Gastrocnemius medialis (tissue), 4 donors: ENCODE results near the gene RITA1.

Experiments used
- CTCF ChIP-seq, 5 experiments: fragments of 450-650 bp in 3 of 5; fragments of 200-600 bp in 2 of 5; sonication (generic) in 2 of 5; IDR thresholded peaks in 4 of 5; conservative IDR thresholded peaks in 1 of 5; 1 replicate in 4 of 5; 2 replicates in 1 of 5; pipeline ENCODE4 v1.5.1; 2016 to 2019; ENCODE audit warnings: antibody characterized with exemption in 5 of 5, mild to moderate bottlenecking in 3 of 5, moderate library complexity in 3 of 5
- POLR2A ChIP-seq, 2 donors: fragments of 450-650 bp; IDR thresholded peaks; one replicate each; pipeline ENCODE4 v1.6.1; 2017; ENCODE audit warnings: antibody characterized with exemption in 2 of 2, mild to moderate bottlenecking in 2 of 2, moderate library complexity in 2 of 2

DNA sequence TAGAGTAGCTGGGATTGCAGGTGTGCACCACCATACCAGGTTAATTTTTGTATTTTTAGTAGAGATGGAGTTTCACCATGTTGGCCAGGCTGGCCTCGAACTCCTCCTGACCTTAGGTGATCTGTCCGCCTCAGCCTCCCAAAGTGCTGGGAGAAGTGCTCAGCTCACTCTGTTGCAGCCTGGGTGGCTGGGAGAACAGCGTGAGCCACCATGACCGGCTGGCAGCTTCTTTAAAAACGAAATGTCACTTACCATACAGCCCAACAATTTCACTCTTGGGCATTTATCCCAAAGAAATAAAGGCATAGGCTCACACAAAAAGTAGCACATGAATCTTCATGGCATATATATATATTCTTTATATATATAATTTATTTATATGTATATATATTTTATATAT, 40.7 kb upstream of the RITA1 start:
- TF ChIP-seq CTCF (IDR thresholded peaks at IDR 0.05 in 4 of 5, conservative IDR thresholded peaks at IDR 0.05 in 1 of 5) (no peak), POLR2A (IDR thresholded peaks at IDR 0.05) (no peak)
